ENCODE measurements around the gene EXOC4.

The EXOC4 gene

DNA sequence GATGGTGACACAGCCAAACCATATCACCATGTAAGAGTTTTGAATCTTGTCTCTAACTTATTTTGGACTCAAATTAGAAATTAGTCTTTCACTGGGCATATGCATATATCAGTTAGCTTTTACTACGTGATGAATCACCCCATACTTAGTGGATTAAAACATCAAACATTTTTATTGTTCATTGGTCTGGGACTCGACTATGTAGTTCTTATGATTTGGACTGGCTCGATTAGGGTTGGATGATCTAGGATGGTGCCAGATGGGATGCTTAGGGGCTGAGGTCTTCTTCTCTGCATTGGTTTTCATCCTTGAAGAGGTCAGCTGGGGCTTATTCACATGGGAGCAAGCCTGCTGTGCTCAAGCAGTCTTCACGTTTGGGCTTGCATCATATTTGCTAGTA, 264.9 kb downstream of the EXOC4 start:
- intact Hi-C loops (cut with DNase I), result no loop called here
- no peak for DNase-seq

DNA sequence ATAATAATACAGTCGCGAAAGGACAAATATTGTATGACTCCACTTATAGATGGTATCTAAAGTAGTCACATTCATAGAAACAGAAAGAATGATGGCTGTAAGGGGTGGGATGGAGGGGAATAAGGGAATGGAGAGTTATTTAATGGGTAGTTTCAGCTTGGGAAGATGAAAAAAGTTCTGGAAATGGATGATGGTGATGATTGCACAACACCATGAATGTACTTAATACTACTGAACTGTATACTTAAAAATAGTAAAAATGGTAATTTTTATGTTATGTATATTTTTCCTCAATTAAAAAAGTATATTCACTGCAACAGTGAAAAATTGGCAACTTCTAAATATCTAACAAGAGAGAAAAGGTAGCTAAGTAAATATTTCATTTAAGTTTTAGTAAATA, 265.8 kb downstream of the EXOC4 start:
- no peak for DNase-seq
- intact Hi-C loops (cut with DNase I), result no loop called here

DNA sequence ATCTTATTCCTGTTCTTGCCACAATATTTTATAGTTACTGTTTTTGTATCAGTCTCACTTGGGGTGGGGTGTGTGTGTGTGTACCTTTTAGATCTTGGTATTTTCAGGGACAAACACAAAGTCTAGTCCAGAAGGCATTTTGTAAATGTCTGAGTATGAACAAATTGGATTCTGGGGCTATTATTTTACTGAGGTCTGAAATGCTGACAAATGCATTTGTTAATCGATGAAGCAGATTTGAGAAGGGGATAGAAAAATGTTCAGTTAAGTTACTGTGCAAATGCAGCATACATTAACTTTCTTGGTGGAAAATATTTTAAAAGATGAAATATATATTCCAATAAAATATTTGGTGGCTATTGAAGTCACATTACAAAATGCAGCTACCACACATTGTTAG, 267.4 kb downstream of the EXOC4 start:
- DNase-seq, result no peak
- intact Hi-C loops (cut with DNase I), result no loop called here

DNA sequence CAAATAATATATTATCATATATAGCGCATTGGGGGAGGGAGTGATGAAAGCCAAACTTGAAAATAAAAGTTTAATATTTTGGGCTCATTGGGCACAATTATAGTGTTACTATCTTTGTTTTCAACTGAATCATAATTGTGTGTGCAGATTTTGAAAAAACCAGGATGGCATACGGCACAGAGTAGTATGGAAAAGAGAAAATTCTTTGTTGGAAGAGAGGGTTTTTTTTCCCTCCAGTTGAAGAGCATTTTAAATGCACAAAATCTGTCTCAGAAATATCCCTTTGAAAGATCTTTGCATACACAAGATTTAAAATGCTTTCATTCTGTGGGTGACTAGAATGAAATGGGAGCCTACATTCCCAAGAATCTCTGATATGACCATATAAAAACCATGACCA, 269.6 kb downstream of the EXOC4 start:
- no peak for DNase-seq
- intact Hi-C loops (cut with DNase I), result no loop called here

DNA sequence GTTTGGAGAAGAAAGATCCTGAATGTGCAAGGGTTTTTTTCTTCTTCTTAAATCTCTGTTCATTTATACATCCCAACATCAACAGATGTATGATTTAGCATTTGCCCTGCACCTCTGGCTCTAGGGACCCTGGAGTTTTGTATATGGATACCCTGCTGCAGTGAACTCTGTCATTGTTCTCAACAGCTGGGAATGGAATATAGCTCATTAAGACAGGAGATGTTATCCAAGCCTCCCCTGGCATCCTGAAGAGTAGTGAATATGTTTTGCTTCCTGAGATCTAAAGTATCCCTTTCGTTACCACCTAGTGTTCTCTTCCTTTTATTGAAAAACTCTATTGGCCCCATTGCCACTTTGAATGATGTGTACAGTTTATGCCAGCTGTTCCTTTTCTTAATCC, 275.9 kb downstream of the EXOC4 start:
- DNase-seq, result no peak
- intact Hi-C loops (cut with DNase I), result no loop called here

DNA sequence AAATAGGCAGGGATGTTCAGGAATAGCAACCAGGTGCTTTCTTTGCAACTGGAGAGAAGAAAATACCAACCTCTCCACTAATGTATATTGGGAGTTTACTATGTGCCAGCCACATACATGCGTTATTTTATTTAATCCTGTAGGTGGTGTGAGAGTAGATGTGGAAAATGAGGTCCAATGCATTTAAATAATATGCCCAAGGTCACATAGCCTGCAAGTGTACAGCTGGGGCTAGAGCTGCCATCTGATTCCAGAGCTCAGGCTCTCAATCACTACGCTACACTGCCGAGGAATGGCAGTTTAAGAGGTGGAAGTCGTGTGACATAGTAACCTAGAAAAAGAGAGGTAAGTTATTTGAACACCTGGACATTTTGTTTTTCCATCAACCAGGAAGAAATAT, 277.0 kb downstream of the EXOC4 start:
- no peak for DNase-seq
- intact Hi-C loops (cut with DNase I), result no loop called here

DNA sequence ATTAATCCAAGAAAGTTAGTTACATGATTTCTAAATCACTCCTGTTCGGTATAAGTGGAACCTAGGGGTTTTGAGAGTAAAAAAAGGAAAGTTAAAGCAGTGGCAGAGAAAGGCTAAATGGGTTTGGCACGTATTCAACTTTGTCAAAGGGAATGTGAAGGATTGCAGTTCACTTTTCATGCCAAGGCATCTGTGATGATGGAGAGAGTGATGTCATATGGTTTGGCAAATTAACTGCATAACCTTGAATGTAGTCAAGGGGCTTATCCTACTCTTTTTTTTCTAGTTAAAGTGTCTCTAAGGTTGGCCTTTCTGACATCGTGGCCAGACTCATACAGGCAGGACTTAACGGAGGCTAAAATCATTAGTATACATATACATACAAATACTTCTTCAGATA, 277.8 kb downstream of the EXOC4 start:
- intact Hi-C loops (cut with DNase I), result no loop called here
- DNase-seq, result no peak

DNA sequence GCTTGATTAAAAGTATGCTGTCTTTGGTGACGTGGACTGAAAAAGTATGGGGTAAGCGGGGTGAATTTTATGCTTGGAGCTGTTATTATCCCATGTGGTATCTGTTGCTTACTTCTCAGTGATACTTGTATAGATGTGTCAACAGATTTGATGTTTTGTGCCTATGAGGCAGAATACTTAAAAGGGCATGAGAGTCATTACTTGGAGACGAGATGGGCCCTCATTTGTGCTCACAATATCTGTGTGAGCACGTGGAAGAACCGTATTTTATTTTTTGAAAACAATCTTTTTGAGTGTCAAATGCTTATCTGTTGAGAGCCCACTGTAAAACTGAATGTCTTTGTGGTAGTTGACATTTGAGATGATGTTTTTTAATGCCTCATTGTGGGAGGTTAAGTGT, 281.9 kb downstream of the EXOC4 start:
- no peak for DNase-seq
- intact Hi-C loops (cut with DNase I), result no loop called here

DNA sequence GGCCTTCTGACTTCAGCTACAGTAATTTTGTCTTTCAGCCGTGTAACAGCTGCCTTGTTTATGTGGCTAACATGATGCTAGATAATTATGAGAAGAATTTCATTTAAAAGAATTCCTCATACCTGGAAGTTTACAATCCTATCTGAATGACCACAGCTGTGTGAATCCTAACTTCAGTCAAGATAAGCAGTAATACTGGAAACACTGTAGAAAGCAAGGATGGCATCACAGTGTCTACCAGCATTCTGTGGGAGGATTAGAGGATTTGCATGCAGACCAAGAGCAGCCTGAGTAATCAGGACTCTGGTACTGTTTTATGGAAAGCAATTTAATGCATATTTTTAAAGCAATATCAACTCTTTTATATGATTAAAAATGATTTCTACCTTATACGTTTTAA, 282.4 kb downstream of the EXOC4 start:
- no peak for DNase-seq
- intact Hi-C loops (cut with DNase I), result no loop called here

DNA sequence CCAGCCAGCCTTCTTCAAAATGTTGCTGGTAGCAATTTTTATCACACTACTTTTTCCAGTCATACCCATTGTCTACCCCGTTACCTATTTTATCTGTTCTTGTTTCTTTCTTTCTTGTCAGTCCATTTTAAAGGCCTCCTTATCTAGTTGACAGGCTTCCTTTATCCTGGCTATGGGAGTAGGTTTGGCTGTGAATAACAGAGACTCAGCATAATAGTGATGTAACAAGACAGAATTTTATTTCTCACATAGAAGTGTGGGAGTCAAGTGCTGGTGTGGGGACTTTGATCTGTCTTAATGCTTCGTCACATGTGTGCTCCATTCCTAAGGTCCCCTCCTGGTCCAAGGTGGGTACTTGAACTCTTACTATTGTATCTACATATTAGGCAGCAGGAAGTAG, 283.6 kb downstream of the EXOC4 start:
- DNase-seq, result no peak
- intact Hi-C loops (cut with DNase I), result no loop called here

DNA sequence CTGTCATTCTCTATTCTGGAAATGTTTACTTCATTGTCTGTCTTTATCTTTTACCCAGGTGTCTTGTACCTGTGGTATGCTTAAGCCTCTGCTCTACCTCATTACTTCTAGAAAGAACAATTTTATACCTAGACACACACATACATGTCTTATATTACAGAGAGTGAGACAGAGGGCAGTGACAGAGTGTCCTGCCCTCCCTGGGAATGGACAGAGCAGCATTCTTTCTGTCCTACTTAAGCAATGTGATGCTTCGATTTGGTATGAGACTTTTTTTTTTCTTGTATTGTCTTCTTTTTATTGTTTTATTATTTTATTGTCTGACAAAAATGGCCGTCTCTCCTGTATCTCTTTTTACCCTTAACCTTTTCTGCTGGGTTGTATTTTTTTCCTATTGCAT, 286.1 kb downstream of the EXOC4 start:
- intact Hi-C loops (cut with DNase I), result no loop called here

DNA sequence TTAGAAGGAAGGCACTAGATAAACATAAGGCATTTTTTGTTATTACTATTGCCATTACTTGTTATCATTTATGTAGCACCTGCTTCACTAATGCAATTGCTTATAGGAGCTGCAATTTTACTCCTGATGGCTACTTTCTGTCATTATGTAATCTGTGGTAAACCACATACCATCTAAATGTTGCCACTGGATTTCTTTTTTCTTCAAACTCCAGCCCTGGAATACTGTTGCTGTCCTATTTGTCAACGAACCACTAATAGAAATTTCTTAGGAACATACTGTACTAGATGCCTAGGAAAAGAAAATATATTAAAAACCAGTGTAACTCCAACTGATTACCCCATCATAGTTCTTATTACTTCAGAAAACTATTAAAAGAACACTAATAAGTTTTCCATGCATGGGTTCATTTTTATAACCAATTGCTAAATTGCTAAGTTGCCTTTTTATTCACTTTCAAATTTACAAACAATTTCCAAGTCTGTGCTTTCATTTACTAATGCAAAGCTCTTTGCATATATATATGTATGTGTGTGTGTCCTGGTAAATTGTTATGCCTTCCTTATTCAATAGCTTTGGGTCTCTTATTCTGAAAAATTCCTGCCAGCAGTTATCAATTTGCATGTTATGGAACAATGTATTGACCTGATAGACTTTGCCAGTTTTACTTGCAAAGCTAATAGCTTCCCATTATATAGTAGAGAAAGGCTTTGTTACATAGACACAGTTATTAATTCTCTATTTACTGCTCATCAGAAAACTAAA, 287.4 kb downstream of the EXOC4 start:
- no peak for DNase-seq
- intact Hi-C loops (cut with DNase I), result no loop called here

More for the DNA sequence above, 286.1 kb downstream of the EXOC4 start:
- DNase-seq, result no peak

DNA sequence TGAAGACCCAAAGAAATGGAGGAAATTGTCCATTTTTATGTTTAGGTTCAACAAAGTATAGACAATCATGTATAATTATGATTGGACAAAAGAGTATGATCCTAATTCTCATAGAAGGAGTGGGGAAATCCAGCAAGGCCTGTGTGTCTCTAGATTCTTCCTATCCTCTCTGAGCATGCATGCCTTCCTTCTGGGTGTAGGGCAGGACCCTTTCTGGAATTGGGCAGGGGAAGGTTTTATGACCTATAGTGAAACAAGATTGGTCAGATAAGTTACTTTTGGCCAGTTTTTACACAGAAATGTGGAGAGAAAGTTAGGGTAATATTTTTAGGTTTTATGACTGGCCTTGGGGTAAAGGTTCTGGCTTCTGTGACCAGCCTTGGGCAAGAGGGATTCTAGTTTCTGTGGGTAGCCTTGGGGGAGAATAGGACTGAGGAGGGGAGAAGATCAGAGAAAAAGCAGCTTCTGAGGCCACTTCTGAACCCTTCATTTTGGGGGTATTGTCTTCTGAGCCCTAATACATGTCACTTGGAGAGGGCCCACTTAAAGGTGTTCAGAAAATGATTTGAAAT, 289.4 kb downstream of the EXOC4 start:
- no peak for DNase-seq
- intact Hi-C loops (cut with DNase I), result no loop called here

DNA sequence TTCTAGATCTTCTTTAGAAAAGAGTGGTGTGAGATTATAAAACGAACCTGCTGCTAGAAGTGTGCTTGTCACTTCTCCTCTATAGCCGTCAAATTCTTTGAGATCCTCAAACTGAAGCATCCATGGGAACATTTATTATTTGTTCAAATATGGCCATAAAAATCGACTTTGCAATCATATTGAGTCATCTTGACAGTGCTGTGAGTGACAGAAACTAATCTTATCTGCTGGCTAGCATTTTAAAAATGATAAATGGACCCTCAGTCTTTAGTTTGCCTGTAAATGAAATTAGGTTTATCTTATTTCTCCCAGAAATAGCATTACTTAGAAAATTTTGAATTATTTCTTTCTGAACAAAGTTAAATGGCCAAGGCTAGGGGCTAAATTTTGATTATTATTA, 290.8 kb downstream of the EXOC4 start:
- intact Hi-C loops (cut with DNase I), result no loop called here
- DNase-seq, result no peak

DNA sequence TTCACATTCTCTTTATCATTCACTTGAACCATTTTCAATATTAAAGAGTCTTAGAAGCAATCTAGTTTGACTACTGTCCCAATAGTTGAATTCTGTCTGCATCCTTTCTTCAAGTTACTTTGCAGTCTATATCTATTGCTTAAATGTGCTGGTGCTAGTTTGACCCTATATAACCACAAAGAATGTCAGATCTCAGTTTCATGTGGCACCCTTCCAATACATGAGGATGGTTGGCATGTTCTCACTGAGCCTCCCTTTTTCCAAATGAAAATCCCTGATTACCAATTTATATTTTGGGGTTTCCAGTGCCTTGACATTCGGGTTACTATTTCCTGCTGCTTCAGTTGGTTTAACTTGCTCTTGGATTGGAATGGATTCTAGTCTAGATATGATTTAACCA, 292.7 kb downstream of the EXOC4 start:
- no peak for DNase-seq
- intact Hi-C loops (cut with DNase I), result no loop called here

DNA sequence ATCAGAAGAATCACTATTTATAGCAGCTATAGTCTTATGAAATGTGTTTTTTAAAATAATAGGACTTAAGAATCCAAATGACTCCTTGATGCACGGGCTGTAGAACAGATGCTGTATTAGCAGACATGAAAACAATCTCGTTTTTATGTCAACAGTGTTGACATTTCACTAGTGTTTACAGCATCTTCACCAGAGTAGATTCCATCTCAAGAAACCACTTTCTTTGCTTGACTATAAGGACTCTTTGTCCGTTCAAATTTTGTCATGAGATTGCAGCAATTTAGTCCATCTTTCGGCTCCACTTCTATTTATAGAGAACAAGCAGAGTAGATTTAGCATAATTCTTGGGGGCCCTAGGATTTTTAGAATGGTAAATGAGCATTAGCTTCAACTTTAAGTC, 295.1 kb downstream of the EXOC4 start:
- intact Hi-C loops (cut with DNase I), result no loop called here
- no peak for DNase-seq

DNA sequence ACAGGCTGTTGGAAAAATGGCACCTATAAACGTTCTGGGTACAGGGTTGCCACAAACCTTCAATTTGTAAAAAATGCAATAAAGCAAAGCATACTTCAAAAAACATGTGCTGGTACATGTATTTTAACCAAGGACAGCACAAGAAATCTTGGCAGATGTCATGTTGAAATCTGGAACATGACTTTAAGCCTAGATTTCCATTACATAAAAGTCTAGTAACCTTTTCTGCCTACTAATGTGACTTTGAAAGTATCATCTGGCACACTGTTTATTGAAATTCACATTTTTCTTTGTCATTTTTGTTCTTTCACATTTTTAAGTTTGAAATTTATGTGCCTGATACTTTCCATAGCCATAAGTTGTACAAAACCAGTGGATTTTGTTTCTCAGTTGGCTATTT, 296.8 kb downstream of the EXOC4 start:
- no peak for DNase-seq
- intact Hi-C loops (cut with DNase I), result no loop called here

DNA sequence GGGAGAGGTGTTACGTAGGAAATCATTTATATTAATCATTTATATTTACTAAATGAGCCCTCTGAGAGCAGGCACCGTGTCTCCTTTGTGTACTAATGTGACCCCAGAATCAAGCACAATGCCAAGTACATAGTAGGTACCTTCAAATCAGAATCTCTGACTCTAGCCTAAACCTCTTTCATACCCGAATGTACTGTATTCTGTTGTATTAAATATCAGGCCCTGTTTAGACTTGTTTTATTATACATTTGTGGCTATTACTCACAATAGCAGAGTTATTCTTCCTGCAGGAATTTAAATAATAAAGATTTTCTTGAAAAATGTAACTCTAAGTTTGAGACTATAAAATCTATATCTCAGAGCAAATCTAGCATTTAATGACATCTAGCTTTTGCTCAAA, 297.3 kb downstream of the EXOC4 start:
- intact Hi-C loops (cut with DNase I), result no loop called here
- no peak for DNase-seq

DNA sequence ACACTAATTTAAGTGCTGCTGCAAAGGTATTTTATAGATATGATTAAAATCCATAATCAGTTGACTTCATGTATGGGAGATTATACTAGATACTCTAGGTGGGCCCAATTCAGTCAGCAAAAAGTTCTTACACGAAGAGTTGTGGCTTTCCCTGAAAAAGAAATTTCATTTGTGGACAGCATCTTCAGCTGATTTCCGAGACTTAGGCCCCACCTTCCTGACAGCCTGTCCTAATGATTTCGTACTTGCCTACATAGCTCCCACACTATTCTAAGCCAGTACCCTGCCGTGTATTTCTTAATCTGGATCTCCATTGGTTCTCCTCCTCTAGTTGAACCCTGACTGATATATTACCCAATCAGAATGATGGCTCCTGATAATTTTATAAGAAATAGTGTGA, 297.9 kb downstream of the EXOC4 start:
- intact Hi-C loops (cut with DNase I), result no loop called here
- no peak for DNase-seq

DNA sequence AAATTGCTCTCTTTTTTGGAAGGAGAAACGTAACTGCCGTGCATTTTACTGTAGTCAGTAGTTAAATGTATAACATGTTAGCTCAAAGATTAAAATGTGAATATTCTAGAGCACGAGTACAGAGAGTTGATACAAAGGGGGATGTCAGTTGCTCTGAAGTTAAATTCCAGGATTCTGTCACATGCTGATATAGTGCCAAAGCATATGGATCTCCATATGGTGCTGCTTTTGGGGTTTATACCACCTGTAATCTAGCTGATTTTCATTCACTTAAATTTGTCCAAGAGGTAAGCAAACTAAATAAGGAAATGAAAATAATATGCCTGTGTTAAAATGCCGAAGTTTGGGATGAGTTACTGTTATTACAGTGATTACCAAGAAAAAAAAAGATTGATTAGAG, 298.6 kb downstream of the EXOC4 start:
- intact Hi-C loops (cut with DNase I), result no loop called here
- DNase-seq, result no peak

DNA sequence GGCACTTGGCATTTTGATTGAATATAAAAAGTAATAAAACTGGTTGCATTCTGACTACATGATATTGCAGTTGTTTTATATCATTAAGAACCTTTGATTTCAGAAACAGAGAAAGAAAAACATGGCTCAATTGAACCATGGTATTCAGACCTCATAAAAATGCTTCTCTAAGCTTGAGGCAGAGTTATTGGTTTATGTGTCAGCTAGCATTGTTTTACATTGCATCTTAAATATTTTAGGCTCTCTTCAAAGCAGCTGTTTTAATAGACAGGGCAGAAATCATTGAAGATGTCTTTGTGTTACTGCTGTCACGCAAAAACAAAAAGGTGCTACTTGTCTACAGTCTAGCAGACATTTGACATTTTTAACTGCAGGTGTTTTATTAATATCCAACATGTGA, 299.2 kb downstream of the EXOC4 start:
- no peak for DNase-seq
- intact Hi-C loops (cut with DNase I), result no loop called here

DNA sequence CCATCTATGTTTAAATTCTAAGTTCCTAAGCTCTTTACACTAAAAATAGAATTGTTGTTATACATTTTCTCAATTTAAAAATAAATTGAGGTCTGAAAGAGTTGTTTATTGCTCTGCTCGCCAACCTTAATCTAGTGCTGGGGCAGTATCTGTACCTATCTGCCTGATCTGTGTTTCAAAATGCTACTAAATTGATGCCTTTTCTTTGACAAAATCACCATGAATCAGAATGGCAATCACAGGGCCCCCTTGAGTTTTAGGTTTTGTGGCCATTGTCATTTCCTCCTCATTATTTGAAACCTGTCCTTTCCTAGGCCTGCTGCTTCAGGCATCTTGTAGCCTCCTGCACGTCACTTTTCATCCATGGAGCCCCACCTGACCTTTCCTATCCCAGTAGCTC, 301.5 kb downstream of the EXOC4 start:
- DNase-seq, result no peak
- intact Hi-C loops (cut with DNase I), result no loop called here

DNA sequence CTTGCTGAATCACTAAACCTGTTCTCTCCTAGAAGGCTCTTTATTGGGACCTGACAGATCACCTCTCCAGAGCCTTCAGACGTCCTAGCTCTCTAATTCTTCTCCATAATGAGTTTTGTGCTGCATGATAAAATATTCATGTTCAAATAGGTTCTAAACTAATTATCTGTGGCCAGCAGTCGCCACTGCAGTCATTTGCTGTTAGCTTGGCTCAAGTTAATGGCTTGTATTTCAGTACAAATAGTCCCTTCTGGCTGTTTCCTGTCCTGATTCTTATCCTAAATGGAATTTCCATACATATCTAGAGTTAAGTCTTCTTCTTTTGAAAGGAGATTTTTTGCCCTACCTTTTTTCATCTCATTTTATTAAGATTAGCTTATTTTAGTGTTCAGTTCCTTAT, 303.2 kb downstream of the EXOC4 start:
- no peak for DNase-seq
- intact Hi-C loops (cut with DNase I), result no loop called here

Data from posterior cingulate gyrus (tissue), 11 donors.